A549 (cell line): ENCODE data around the gene CD180. TPM values are rescaled to one million over a fixed set of nuclear protein-coding genes. Genes with fewer than 3 reads are reported as not detected.

Experiments used
- ATAC-seq, 2 experiments: fragments of 200-7000 bp in 1 of 2; fragments of >200 bp in 1 of 2; cut with Nextera tagmentation in 1 of 2; cut with Tn5 transposase in 1 of 2; 3 replicates each; pipeline versions ENCODE4 v1.8.0 to v1.9.1; 2018 to 2020; ENCODE audit warnings: mild to moderate bottlenecking in 1 of 2, moderate library complexity in 1 of 2
- CTCF ChIA-PET: fragments of 300-600 bp; sonication (Branson Sonifier 250); formaldehyde crosslinking; extraction: SDS; loops from one replicate; lab custom pipeline; 2021; ENCODE audit warnings: antibody characterized with exemption, inconsistent platforms; lab: Yijun Ruan, JAX
- POLR2A ChIA-PET: fragments of 350-600 bp; formaldehyde crosslinking; extraction: SDS; loops from one replicate; lab custom pipeline; 2021; ENCODE audit warnings: antibody characterized with exemption, inconsistent platforms; lab: Yijun Ruan, JAX
- DNase-seq, 2 experiments: peaks; one replicate each; pipeline versions ENCODE4 v3.0.0 to v3.0.0-alpha.2; 2011 to 2016; ENCODE audit warnings: low read depth in 1 of 2, low spot score in 1 of 2
- FAIRE-seq: peaks from 2 replicates; lab custom pipeline; 2011; peaks lifted over from hg19 to GRCh38; lab: Jason Lieb, UNC
- H3K27ac ChIP-seq, 2 experiments: fragments of >200 bp; sonication (Bioruptor Twin); formaldehyde crosslinking; 3 replicates each; pipeline ENCODE4 v1.5.1; 2016 to 2017
- H3K4me1 ChIP-seq: fragments of >200 bp; sonication (Bioruptor Twin); formaldehyde crosslinking; 3 replicates; pipeline ENCODE4 v1.6.1; 2016
- H3K4me2 ChIP-seq: fragments of >200 bp; sonication (Bioruptor Twin); formaldehyde crosslinking; 3 replicates; pipeline ENCODE4 v1.6.1; 2016
- H3K4me3 ChIP-seq: fragments of >200 bp; sonication (Bioruptor Twin); formaldehyde crosslinking; 3 replicates; pipeline ENCODE4 v1.5.1; 2016
- H3K9me3 ChIP-seq: fragments of >200 bp; sonication (Bioruptor Twin); formaldehyde crosslinking; 3 replicates; pipeline ENCODE4 v1.6.1; 2016
- CEBPB ChIP-seq, 2 experiments: fragments of >200 bp in 1 of 2; sonication (Bioruptor Twin) in 1 of 2; formaldehyde crosslinking in 1 of 2; IDR thresholded peaks; 2 replicates each; pipeline ENCODE4 v1.6.1; 2012 to 2016
- CHD4 ChIP-seq: fragments of 200-600 bp; sonication (generic); IDR thresholded peaks from 2 replicates; pipeline ENCODE4 v1.6.1; 2016; ENCODE audit warnings: antibody characterized with exemption, mild to moderate bottlenecking, borderline replicate concordance
- EHF ChIP-seq: fragments of 250-450 bp; sonication (Bioruptor Pico); IDR thresholded peaks from 2 replicates; pipeline ENCODE4 v1.5.0; 2020; ENCODE audit warnings: mild to moderate bottlenecking
- EHMT2 ChIP-seq: fragments of 200-600 bp; sonication (generic); IDR thresholded peaks from 2 replicates; pipeline ENCODE4 v1.6.1; 2016; ENCODE audit warnings: antibody characterized with exemption, low read depth, mild to moderate bottlenecking, moderate library complexity
- EP300 ChIP-seq, 2 experiments: fragments of >200 bp; sonication (Bioruptor Twin); formaldehyde crosslinking; IDR thresholded peaks; 2 replicates in 1 of 2; 3 replicates in 1 of 2; pipeline ENCODE4 v1.6.1; 2016 to 2017
- FOSB ChIP-seq: fragments of 250-450 bp; sonication (Bioruptor Pico); IDR thresholded peaks from 2 replicates; pipeline ENCODE4 v1.5.0; 2020; ENCODE audit warnings: mild to moderate bottlenecking, moderate library complexity
- FOSL2 ChIP-seq, 2 experiments: fragments of 450-650 bp in 1 of 2; fragments of >200 bp in 1 of 2; sonication (Bioruptor Twin) in 1 of 2; formaldehyde crosslinking; IDR thresholded peaks; 2 replicates each; pipeline versions ENCODE4 v1.5.0 to v1.6.1; 2016 to 2020; ENCODE audit warnings: mild to moderate bottlenecking in 1 of 2, moderate library complexity in 1 of 2
- FOXS1 ChIP-seq: fragments of 250-450 bp; sonication (Bioruptor Pico); IDR thresholded peaks from 2 replicates; pipeline ENCODE4 v1.5.0; 2020; ENCODE audit warnings: mild to moderate bottlenecking, moderate library complexity
- GATA3 ChIP-seq: IDR thresholded peaks from 2 replicates; pipeline ENCODE4 v1.6.1; 2012; ENCODE audit warnings: borderline replicate concordance
- HEYL ChIP-seq: fragments of 250-450 bp; sonication (Bioruptor Pico); IDR thresholded peaks from 2 replicates; pipeline ENCODE4 v1.8.0; 2021; ENCODE audit warnings: mild to moderate bottlenecking, moderate library complexity
- HOXA7 ChIP-seq: fragments of 250-450 bp; sonication (Bioruptor Pico); IDR thresholded peaks from 2 replicates; pipeline ENCODE4 v1.5.0; 2020; ENCODE audit warnings: mild to moderate bottlenecking, moderate library complexity
- HOXB13 ChIP-seq: fragments of 250-450 bp; sonication (Bioruptor Pico); IDR thresholded peaks from 2 replicates; pipeline ENCODE4 v1.5.0; 2020; ENCODE audit warnings: low read depth, mild to moderate bottlenecking, moderate library complexity
- HOXB5 ChIP-seq: fragments of 250-450 bp; sonication (Bioruptor Pico); IDR thresholded peaks from 2 replicates; pipeline ENCODE4 v1.5.0; 2020; ENCODE audit warnings: mild to moderate bottlenecking, moderate library complexity
- JUN ChIP-seq, 2 experiments: fragments of >200 bp; sonication (Bioruptor Twin); formaldehyde crosslinking; IDR thresholded peaks; 2 replicates in 1 of 2; 3 replicates in 1 of 2; pipeline ENCODE4 v1.6.1; 2016 to 2017
- JUNB ChIP-seq: fragments of >200 bp; sonication (Bioruptor Twin); formaldehyde crosslinking; IDR thresholded peaks from 2 replicates; pipeline ENCODE4 v1.6.1; 2016
- KDM5A ChIP-seq: fragments of 200-600 bp; sonication (generic); IDR thresholded peaks from 2 replicates; pipeline ENCODE4 v1.6.1; 2016; ENCODE audit warnings: antibody characterized with exemption, mild to moderate bottlenecking
- MYC ChIP-seq: IDR thresholded peaks from 2 replicates; pipeline ENCODE4 v1.6.1; 2012; ENCODE audit warnings: mild to moderate bottlenecking, inconsistent platforms, low read length, improper control_type of control experiment, borderline replicate concordance
- NFE2L2 ChIP-seq: fragments of 150-350 bp; conservative IDR thresholded peaks from 2 replicates; pipeline ENCODE4 v1.6.1; 2014; ENCODE audit warnings: low read length
- NPAS2 ChIP-seq: fragments of 250-450 bp; sonication (Bioruptor Pico); IDR thresholded peaks from 2 replicates; pipeline ENCODE4 v1.8.0; 2022; ENCODE audit warnings: mild to moderate bottlenecking, moderate library complexity, borderline replicate concordance
- RAD21 ChIP-seq, 2 experiments: fragments of >200 bp in 1 of 2; sonication (Bioruptor Twin) in 1 of 2; formaldehyde crosslinking in 1 of 2; IDR thresholded peaks in 1 of 2; conservative IDR thresholded peaks in 1 of 2; 2 replicates in 1 of 2; 3 replicates in 1 of 2; pipeline ENCODE4 v1.6.1; 2012 to 2018; ENCODE audit warnings: inconsistent platforms in 1 of 2
- SMC3 ChIP-seq: fragments of >200 bp; sonication (Bioruptor Twin); formaldehyde crosslinking; IDR thresholded peaks from 3 replicates; pipeline ENCODE4 v1.6.1; 2018; ENCODE audit warnings: inconsistent platforms
- TFCP2L1 ChIP-seq: fragments of 250-450 bp; sonication (Bioruptor Pico); IDR thresholded peaks from 2 replicates; pipeline ENCODE4 v1.5.0; 2021; ENCODE audit warnings: mild to moderate bottlenecking
- TP53 ChIP-seq: fragments of 250-450 bp; sonication (Bioruptor Pico); IDR thresholded peaks from 2 replicates; pipeline ENCODE4 v1.5.0; 2021; ENCODE audit warnings: mild to moderate bottlenecking, moderate library complexity
- ZSCAN20 ChIP-seq: fragments of 250-450 bp; sonication (Bioruptor Pico); IDR thresholded peaks from 2 replicates; pipeline ENCODE4 v1.8.0; 2022; ENCODE audit warnings: mild to moderate bottlenecking, moderate library complexity
- WGBS: methylation state at CpG from one replicate; pipeline ENCODE4 v1.1.6; 2017; ENCODE audit errors: missing lambda C conversion rate; 5-methylcytosine and 5-hydroxymethylcytosine counted together
- polyA plus RNA-seq, 4 experiments: library from polyadenylated mRNA; depleted of rRNA in 3 of 4; stranded (reverse); fragments of >200 nt; fragmentation: RNase III in 1 of 4; extraction: RNeasy Plus Mini Kit Qiagen cat#74134 plus additional on column Dnase treatment in 1 of 4; gene quantifications; 2 replicates in 3 of 4; 3 replicates in 1 of 4; pipeline ENCODE4 v1.2.3, GENCODE V29; 2011 to 2017
- TF ChIP-seq, protein P1 (sequence below): IDR thresholded peaks from 2 replicates; pipeline ENCODE4 v1.6.1; 2012
- TF ChIP-seq, protein P2 (sequence below): fragments of 150-350 bp; IDR thresholded peaks from 2 replicates; pipeline ENCODE4 v1.6.1; 2014; ENCODE audit warnings: low read depth, mild to moderate bottlenecking, low read length

The CD180 gene
- polyA plus RNA-seq, 2 of the 4 experiments (the other 2 are of a cell fraction) = not detected

DNA sequence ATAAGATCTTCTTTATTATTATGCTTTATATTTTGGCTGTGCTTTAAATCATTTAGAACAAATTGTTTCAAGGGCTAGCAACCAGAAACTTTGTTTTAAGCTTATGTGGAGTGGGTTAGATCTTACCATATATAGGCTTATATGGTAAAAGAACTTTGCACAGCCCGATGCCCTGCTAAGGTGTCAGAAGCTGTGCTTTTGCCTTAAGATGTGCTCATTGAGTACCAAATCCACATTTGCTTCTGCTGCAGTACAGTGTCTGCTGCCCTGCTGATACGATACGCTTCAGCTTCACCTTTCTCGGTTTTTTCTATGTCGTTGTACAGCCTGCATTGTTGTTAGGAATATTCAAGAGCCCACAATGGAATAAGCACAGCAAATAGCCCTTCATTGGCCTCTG lies 34.8 kb downstream of the CD180 start:
- POLR2A ChIA-PET = interaction anchor here (2.6 kb wide), 1 partner anchor 45 kb away, joined by 8 read pairs; no protein-coding TSS in a partner anchor
- CTCF ChIA-PET = interaction anchor here (1.0 to 8.3 kb wide), 6 partner anchors 9 to 354 kb away, joined by 3 to 190 read pairs (median 4); no protein-coding TSS in a partner anchor
- TF ChIP-seq NPAS2 (CRISPR knock-in tag) (no peak), GATA3 (no peak), HOXB5 (CRISPR knock-in tag) (no peak), CHD4 (no peak), RAD21 (conservative IDR thresholded peaks at IDR 0.05 in 1 of 2, IDR thresholded peaks at IDR 0.05 in 1 of 2) (no peak), JUN (IDR thresholded peaks at IDR 0.05) (no peak), TFCP2L1 (CRISPR knock-in tag) (no peak)
- no peak for FAIRE-seq
- no peak for ATAC-seq
- H3K4me2 ChIP-seq = peak overlapping the region; percentile 52; the same call in 2 of the 3 replicates
- WGBS = 92% methylated on average over 5 of the region's 5 CpGs
- no peak overlapping the region for H3K4me3 ChIP-seq
- no peaks in the 10 kb centered on the region for H3K9me3 ChIP-seq
- H3K4me1 ChIP-seq = peaks cover 35% of the 10 kb centered on the region
- no peak for DNase-seq
- peak overlapping the region; percentile 24 to 25; a peak in 2 of 6 replicates for H3K27ac ChIP-seq

DNA sequence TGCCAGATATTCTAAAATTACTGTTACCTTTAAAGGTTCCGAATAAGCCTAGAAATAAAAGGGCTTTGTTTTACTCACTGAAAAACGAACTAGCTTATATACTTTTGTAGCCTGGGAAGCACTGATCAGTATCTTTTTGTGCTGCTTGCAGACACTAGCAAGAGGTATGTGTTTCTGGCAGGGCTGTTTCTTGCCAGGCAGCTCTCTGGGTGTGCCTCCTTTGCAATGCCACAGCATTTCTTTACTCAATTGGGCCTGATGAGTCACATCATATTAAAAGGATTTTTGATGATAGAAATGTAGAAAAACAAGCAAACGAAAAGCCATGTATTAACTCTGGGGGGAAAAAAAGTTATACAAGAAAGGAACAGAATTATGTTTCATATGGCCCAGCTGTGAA lies 35.6 kb downstream of the CD180 start:
- TF ChIP-seq HOXB13 (CRISPR knock-in tag) = no peak
- TF ChIP-seq CEBPB (IDR thresholded peaks at IDR 0.05) = 0 out of 4 replicates have a peak, but pooled peaks of 1 of the 2 experiments have one; percentile 18
- TF ChIP-seq TFCP2L1 (CRISPR knock-in tag) = no peak
- TF ChIP-seq SMC3 = no peak
- TF ChIP-seq, protein P1, sequence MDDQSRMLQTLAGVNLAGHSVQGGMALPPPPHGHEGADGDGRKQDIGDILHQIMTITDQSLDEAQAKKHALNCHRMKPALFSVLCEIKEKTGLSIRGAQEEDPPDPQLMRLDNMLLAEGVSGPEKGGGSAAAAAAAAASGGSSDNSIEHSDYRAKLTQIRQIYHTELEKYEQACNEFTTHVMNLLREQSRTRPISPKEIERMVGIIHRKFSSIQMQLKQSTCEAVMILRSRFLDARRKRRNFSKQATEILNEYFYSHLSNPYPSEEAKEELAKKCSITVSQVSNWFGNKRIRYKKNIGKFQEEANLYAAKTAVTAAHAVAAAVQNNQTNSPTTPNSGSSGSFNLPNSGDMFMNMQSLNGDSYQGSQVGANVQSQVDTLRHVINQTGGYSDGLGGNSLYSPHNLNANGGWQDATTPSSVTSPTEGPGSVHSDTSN = no peak
- TF ChIP-seq FOSL2 (IDR thresholded peaks at IDR 0.05) = peak; percentile 18; the same call in 1 of the 2 replicates
- TF ChIP-seq FOSL2 (CRISPR knock-in tag; IDR thresholded peaks at IDR 0.05) = no peak
- TF ChIP-seq HEYL (CRISPR knock-in tag) = no peak
- TF ChIP-seq ZSCAN20 (CRISPR knock-in tag) = no peak
- TF ChIP-seq EHF = no peak
- TF ChIP-seq HOXA7 (CRISPR knock-in tag) = no peak
- TF ChIP-seq HOXB5 (CRISPR knock-in tag) = no peak
- no peak for TF ChIP-seq TP53
- TF ChIP-seq FOSB (CRISPR knock-in tag) = no peak
- no peak for TF ChIP-seq NFE2L2
- no peak for TF ChIP-seq EP300 (IDR thresholded peaks at IDR 0.05)
- no peak for TF ChIP-seq NPAS2 (CRISPR knock-in tag)
- TF ChIP-seq KDM5A = no peak
- peak; percentile 60; the same call in 1 of the 2 replicates for TF ChIP-seq GATA3
- no peak for TF ChIP-seq EHMT2
- TF ChIP-seq, protein P2, sequence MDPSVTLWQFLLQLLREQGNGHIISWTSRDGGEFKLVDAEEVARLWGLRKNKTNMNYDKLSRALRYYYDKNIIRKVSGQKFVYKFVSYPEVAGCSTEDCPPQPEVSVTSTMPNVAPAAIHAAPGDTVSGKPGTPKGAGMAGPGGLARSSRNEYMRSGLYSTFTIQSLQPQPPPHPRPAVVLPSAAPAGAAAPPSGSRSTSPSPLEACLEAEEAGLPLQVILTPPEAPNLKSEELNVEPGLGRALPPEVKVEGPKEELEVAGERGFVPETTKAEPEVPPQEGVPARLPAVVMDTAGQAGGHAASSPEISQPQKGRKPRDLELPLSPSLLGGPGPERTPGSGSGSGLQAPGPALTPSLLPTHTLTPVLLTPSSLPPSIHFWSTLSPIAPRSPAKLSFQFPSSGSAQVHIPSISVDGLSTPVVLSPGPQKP = no peak
- TF ChIP-seq MYC = no peak
- TF ChIP-seq JUNB = no peak; the same call in 1 of the 2 replicates
- TF ChIP-seq FOXS1 (CRISPR knock-in tag) = no peak
- Histone ChIP-seq H3K4me2 (peak overlapping the region; percentile 52), H3K27ac (peak overlapping the region; percentile 46 to 70; a peak in 5 of 6 replicates), H3K4me3 (no peak overlapping the region), H3K4me1 (peaks cover 28% of the 10 kb centered on the region), H3K9me3 (no peaks in the 10 kb centered on the region)
- FAIRE-seq = peak; percentile 13
- 12% methylated on average over 3 of the region's 3 CpGs for WGBS
- CTCF ChIA-PET = interaction anchor here (1.0 to 8.3 kb wide), 5 partner anchors 10 to 353 kb away, joined by 3 to 190 read pairs (median 4); no protein-coding TSS in a partner anchor
- DNase-seq = peak; percentile 58 to 62
- peak in 1 of 2 experiments; percentile 63; a peak in 3 of 6 replicates for ATAC-seq
- POLR2A ChIA-PET = interaction anchor here (2.6 kb wide), 1 partner anchor 46 kb away, joined by 8 read pairs; no protein-coding TSS in a partner anchor
